ENCODE data around the gene R3HDM1. TPM values are rescaled to one million over a fixed set of nuclear protein-coding genes. Genes with fewer than 3 reads are reported as not detected.

The R3HDM1 gene
- total and polyA plus RNA-seq, 5 experiments from 2014 or later = 12.5 to 50.7 (median 26.2) TPM

- Mint-ChIP-seq H3K4me1 (peaks cover 8 to 19% (median 14%) of the 10 kb centered on the region in 4 donors), H3K27me3 (no peaks in the 10 kb centered on the region), H3K27ac (peak overlapping the region; percentile 82 to 99 (median 98)), H3K36me3 (peaks cover 17 to 44% (median 26%) of the 10 kb centered on the region in 3 donors), H3K9me3 (no peaks in the 10 kb centered on the region), H3K4me3 (peak overlapping the region; percentile 70 to 93 (median 84))
- POLR2A ChIA-PET = interaction anchor here (0.7 to 2.6 kb wide), 10 partner anchors 11 to 739 kb away, joined by 3 to 13 read pairs (median 3); partner anchors contain the start of genes CCNT2, R3HDM1, RAB3GAP1 and UBXN4
- ATAC-seq (peak; percentile 97 to 98), DNase-seq (peak; percentile 40 to 87 (median 74))
Observed at GRCh38 chr2:135657806-135658582, 126.7 kb downstream of the R3HDM1 start.

GRCh38 chr2:135662088-135662487 is 130.8 kb downstream of the R3HDM1 start:
- Mint-ChIP-seq H3K36me3 (peaks cover 6 to 39% (median 27%) of the 10 kb centered on the region in 3 donors), H3K27me3 (no peaks in the 10 kb centered on the region), H3K4me3 (no peak overlapping the region), H3K27ac (peak overlapping the region in 3 of 10 donors; percentile 2 to 85 (median 31)), H3K9me3 (no peaks in the 10 kb centered on the region), H3K4me1 (peaks cover 8 to 40% (median 28%) of the 10 kb centered on the region in 4 donors)
- ATAC-seq (no peak), DNase-seq (no peak)
- POLR2A ChIA-PET = no interaction called here

GRCh38 chr2:135663148-135663700 is 131.9 kb downstream of the R3HDM1 start:
- POLR2A ChIA-PET = interaction anchor here (0.7 kb wide), 2 partner anchors 17 to 131 kb away, joined by 5 read pairs; no protein-coding TSS in a partner anchor

GRCh38 chr2:135664623-135665068 is 133.4 kb downstream of the R3HDM1 start:
- Mint-ChIP-seq H3K4me3 (no peak overlapping the region), H3K27me3 (no peaks in the 10 kb centered on the region), H3K36me3 (peaks cover 6 to 46% (median 33%) of the 10 kb centered on the region in 3 donors), H3K27ac (peak overlapping the region in 5 of 10 donors; percentile 8 to 76 (median 60)), H3K9me3 (no peaks in the 10 kb centered on the region), H3K4me1 (peaks cover 6 to 36% (median 18%) of the 10 kb centered on the region in 4 donors)
- POLR2A ChIA-PET = interaction anchor here (0.9 kb wide), 1 partner anchor 78 kb away, joined by 3 read pairs; no protein-coding TSS in a partner anchor
- ATAC-seq (no peak), DNase-seq (no peak)

More at GRCh38 chr2:135663148-135663700, 131.9 kb downstream of the R3HDM1 start:
- DNase-seq = no peak
- H3K9me3 Mint-ChIP-seq = no peaks in the 10 kb centered on the region
- peaks cover 6 to 39% (median 28%) of the 10 kb centered on the region in 3 donors for H3K36me3 Mint-ChIP-seq
- no peaks in the 10 kb centered on the region for H3K27me3 Mint-ChIP-seq
- H3K4me1 Mint-ChIP-seq = peaks cover 8 to 38% (median 21%) of the 10 kb centered on the region in 4 donors
- no peak overlapping the region for H3K4me3 Mint-ChIP-seq
- no peak overlapping the region for H3K27ac Mint-ChIP-seq
- ATAC-seq = no peak

GRCh38 chr2:135667045-135667444 is 135.8 kb downstream of the R3HDM1 start:
- Mint-ChIP-seq H3K36me3 (peaks cover 6 to 38% (median 26%) of the 10 kb centered on the region in 3 donors), H3K9me3 (no peaks in the 10 kb centered on the region), H3K4me1 (peaks cover 4 to 28% (median 17%) of the 10 kb centered on the region in 4 donors), H3K4me3 (no peak overlapping the region), H3K27ac (no peak overlapping the region), H3K27me3 (no peaks in the 10 kb centered on the region)
- ATAC-seq (no peak), DNase-seq (no peak)
- POLR2A ChIA-PET = no interaction called here

GRCh38 chr2:135674453-135674852 is 143.2 kb downstream of the R3HDM1 start:
- Mint-ChIP-seq H3K9me3 (no peaks in the 10 kb centered on the region), H3K27me3 (no peaks in the 10 kb centered on the region), H3K4me3 (no peak overlapping the region), H3K4me1 (peaks cover 0 to 4% (median 0%) of the 10 kb centered on the region in 4 donors), H3K27ac (no peak overlapping the region), H3K36me3 (peaks cover 11 to 57% (median 26%) of the 10 kb centered on the region in 3 donors)
- POLR2A ChIA-PET = interaction anchor here (0.6 kb wide), 1 partner anchor 17 kb away, joined by 4 read pairs; no protein-coding TSS in a partner anchor
- DNase-seq = no peak
- ATAC-seq = no peak

DNA sequence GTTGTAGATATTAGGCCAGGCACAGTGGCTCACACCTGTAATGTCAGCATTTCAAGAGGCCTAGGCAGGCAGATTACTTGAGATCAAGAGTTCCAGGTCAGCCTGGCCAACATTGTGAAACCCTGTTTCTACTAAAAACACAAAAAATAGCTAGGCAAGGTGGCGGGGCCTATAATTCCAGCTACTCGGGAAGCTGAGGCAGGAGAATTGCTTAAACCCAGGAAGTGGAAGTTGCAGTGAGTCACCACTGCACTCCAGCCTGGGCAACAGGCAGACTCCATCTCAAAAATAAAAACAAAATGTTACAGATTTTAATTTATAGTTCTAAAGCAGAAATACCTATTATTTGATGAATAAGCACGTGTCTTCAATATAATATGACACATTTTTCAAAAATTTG is 144.7 kb downstream of the R3HDM1 start:
- Mint-ChIP-seq H3K27me3 (no peaks in the 10 kb centered on the region), H3K4me3 (no peak overlapping the region), H3K36me3 (peaks cover 14 to 72% (median 37%) of the 10 kb centered on the region in 3 donors), H3K9me3 (no peaks in the 10 kb centered on the region), H3K27ac (peak overlapping the region in 1 of 10 donors; percentile 59), H3K4me1 (peaks cover 0 to 4% (median 0%) of the 10 kb centered on the region in 4 donors)
- ATAC-seq (no peak), DNase-seq (no peak)
- POLR2A ChIA-PET = no interaction called here

DNA sequence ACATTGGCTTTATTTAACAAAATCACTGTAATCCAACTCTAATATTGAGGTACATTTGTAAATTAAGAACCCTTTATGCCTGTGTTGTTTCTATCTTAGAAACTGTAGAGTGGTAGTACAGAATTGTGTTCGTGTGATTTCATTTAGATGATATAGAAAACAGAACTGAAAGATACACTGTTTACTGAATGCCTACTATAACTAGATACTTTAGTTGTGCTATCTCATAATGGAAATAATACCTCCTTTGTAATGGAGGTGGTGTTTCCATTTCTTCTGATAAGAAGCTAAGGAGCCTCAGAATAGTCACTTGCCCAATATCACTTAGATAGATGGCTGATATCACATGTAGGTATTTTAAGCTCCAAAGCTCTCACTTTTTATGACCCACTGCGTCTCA is 147.8 kb downstream of the R3HDM1 start:
- H3K4me3 Mint-ChIP-seq = no peak overlapping the region
- no peak overlapping the region for H3K27ac Mint-ChIP-seq
- DNase-seq = no peak
- H3K4me1 Mint-ChIP-seq = no peaks in the 10 kb centered on the region
- H3K27me3 Mint-ChIP-seq = no peaks in the 10 kb centered on the region
- POLR2A ChIA-PET = no interaction called here
- no peaks in the 10 kb centered on the region for H3K9me3 Mint-ChIP-seq
- ATAC-seq = no peak
- peaks cover 5 to 71% (median 29%) of the 10 kb centered on the region in 3 donors for H3K36me3 Mint-ChIP-seq

GRCh38 chr2:135685361-135685760 is 154.1 kb downstream of the R3HDM1 start:
- DNase-seq = no peak
- Mint-ChIP-seq H3K4me3 (no peak overlapping the region), H3K36me3 (peaks cover 6 to 38% (median 26%) of the 10 kb centered on the region in 3 donors), H3K4me1 (peaks cover 8 to 20% (median 19%) of the 10 kb centered on the region in 4 donors), H3K27ac (peak overlapping the region in 1 of 10 donors; percentile 48), H3K27me3 (no peaks in the 10 kb centered on the region), H3K9me3 (peaks cover 0 to 2% (median 0%) of the 10 kb centered on the region in 9 donors)
- POLR2A ChIA-PET = no interaction called here
- no peak for ATAC-seq

GRCh38 chr2:135688978-135689377 is 157.7 kb downstream of the R3HDM1 start:
- Mint-ChIP-seq H3K4me1 (peaks cover 12 to 42% (median 32%) of the 10 kb centered on the region in 4 donors), H3K9me3 (peaks cover 0 to 2% (median 0%) of the 10 kb centered on the region in 9 donors), H3K27ac (peak overlapping the region; percentile 65 to 97 (median 92)), H3K27me3 (no peaks in the 10 kb centered on the region), H3K36me3 (peaks cover 6 to 21% (median 19%) of the 10 kb centered on the region in 3 donors), H3K4me3 (peak overlapping the region in 6 of 10 donors; percentile 7 to 83 (median 80))
- DNase-seq (no peak), ATAC-seq (no peak)
- POLR2A ChIA-PET = interaction anchor here (1.6 kb wide), 1 partner anchor 31 kb away, joined by 6 read pairs; no protein-coding TSS in a partner anchor

DNA sequence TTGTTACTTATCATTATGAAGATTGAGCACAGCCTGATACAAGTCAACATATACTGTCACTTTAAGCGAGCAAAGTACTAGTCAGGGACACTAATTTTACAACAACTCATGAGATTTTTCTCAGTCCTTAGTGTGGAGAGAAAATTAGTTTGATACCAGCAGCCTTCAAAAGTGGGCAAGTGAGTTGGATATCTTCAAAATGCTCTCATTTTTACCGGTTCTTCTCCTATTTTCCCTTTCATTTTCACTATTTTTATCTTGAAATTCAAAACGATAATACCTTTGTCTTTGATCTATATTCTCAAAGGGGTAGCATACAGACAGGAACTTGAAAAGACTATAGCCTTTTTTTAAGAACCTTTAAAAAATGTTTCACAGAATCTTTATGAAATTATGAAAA is 158.4 kb downstream of the R3HDM1 start:
- DNase-seq (peak in 3 of 10 donors; percentile 22 to 36 (median 26)), ATAC-seq (peak; percentile 59 to 78)
- H3K4me1 Mint-ChIP-seq = peaks cover 17 to 49% (median 38%) of the 10 kb centered on the region in 4 donors
- peaks cover 0 to 2% (median 0%) of the 10 kb centered on the region in 9 donors for H3K9me3 Mint-ChIP-seq
- H3K27ac Mint-ChIP-seq = peak overlapping the region; percentile 89 to 97 (median 94)
- peaks cover 6 to 16% (median 15%) of the 10 kb centered on the region in 3 donors for H3K36me3 Mint-ChIP-seq
- H3K27me3 Mint-ChIP-seq = no peaks in the 10 kb centered on the region
- peak overlapping the region; percentile 56 to 83 (median 80) for H3K4me3 Mint-ChIP-seq
- POLR2A ChIA-PET = interaction anchor here (1.6 kb wide), 1 partner anchor 32 kb away, joined by 6 read pairs; no protein-coding TSS in a partner anchor

DNA sequence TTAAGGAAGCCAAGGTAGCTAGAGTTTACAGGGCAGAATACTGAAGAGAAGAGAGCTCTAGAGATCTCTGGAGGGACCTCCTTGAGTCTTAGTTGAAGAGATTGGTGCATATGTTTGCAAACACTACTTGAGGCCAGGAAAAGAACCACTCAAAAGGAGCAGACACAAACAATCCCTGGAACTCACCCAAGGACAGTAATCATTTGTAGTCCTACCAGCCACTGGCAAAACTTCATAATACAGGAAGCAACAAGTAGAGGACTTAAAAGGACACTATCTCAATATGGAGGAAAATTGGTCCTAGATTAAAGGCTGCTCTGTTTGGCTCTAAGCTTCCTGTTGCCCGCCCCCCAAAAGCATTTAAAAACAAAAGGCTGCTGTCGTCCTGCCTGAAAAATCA is 163.4 kb downstream of the R3HDM1 start:
- Mint-ChIP-seq H3K4me1 (peaks cover 10 to 40% (median 31%) of the 10 kb centered on the region in 4 donors), H3K36me3 (peaks cover 10 to 25% (median 15%) of the 10 kb centered on the region in 3 donors), H3K27ac (peak overlapping the region in 9 of 10 donors; percentile 5 to 89 (median 52)), H3K4me3 (no peak overlapping the region), H3K9me3 (no peaks in the 10 kb centered on the region), H3K27me3 (no peaks in the 10 kb centered on the region)
- ATAC-seq (no peak), DNase-seq (no peak)
- POLR2A ChIA-PET = no interaction called here

Data from naive thymus-derived CD8-positive, alpha-beta T cell (primary cell).